Measurements from ENCODE around the gene DPYD. TPM values are rescaled to one million over a fixed set of nuclear protein-coding genes. Genes with fewer than 3 reads are reported as not detected.

Gene DPYD
- total RNA-seq, 1 experiment from 2014 or later, result 8.1 TPM

- Histone ChIP-seq H3K27me3 (no peaks in the 10 kb centered on the region), H3K4me3 (peak overlapping the region; percentile 90), H3K27ac (peak overlapping the region; percentile 63; the same call in 1 of the 2 replicates), H3K36me3 (no peaks in the 10 kb centered on the region), H3K4me1 (peaks cover 3% of the 10 kb centered on the region), H3K9me3 (replicated peaks) (no peaks in the 10 kb centered on the region)
- DNase-seq, result no peak
Measured at GRCh38 chr1:97919585-97920261, 1.1 kb downstream of the DPYD start.

- Histone ChIP-seq H3K27me3 (no peaks in the 10 kb centered on the region), H3K4me3 (peak overlapping the region; percentile 90; the same call in 1 of the 2 replicates), H3K36me3 (no peaks in the 10 kb centered on the region), H3K4me1 (0 out of 2 replicates have a peak, but pooled peaks cover 2% of the 10 kb centered on the region), H3K9me3 (replicated peaks) (no peaks in the 10 kb centered on the region), H3K27ac (no peak overlapping the region)
- DNase-seq, result no peak
Measured at GRCh38 chr1:97918961-97919360, 1.9 kb downstream of the DPYD start.

- Histone ChIP-seq H3K27me3 (no peaks in the 10 kb centered on the region), H3K4me1 (no peaks in the 10 kb centered on the region), H3K27ac (no peak overlapping the region), H3K9me3 (replicated peaks) (no peaks in the 10 kb centered on the region), H3K4me3 (no peak overlapping the region), H3K36me3 (no peaks in the 10 kb centered on the region)
- no peak for DNase-seq
Measured at GRCh38 chr1:97913506-97914139, 7.2 kb downstream of the DPYD start.

- Histone ChIP-seq H3K4me1 (peaks cover 10% of the 10 kb centered on the region), H3K27ac (no peak overlapping the region), H3K9me3 (replicated peaks) (no peaks in the 10 kb centered on the region), H3K4me3 (no peak overlapping the region), H3K36me3 (no peaks in the 10 kb centered on the region), H3K27me3 (no peaks in the 10 kb centered on the region)
- DNase-seq, result no peak
Measured at GRCh38 chr1:97911266-97912215, 9.3 kb downstream of the DPYD start.

GRCh38 chr1:97909266-97909665 lies 11.6 kb downstream of the DPYD start:
- H3K9me3 ChIP-seq (replicated peaks), result no peaks in the 10 kb centered on the region
- no peak for DNase-seq
- H3K4me1 ChIP-seq, result peaks cover 13% of the 10 kb centered on the region
- H3K27ac ChIP-seq, result no peak overlapping the region
- H3K4me3 ChIP-seq, result no peak overlapping the region
- no peaks in the 10 kb centered on the region for H3K27me3 ChIP-seq
- H3K36me3 ChIP-seq, result no peaks in the 10 kb centered on the region

GRCh38 chr1:97907886-97908285 lies 12.9 kb downstream of the DPYD start:
- H3K4me3 ChIP-seq, result no peak overlapping the region
- no peaks in the 10 kb centered on the region for H3K36me3 ChIP-seq
- H3K27ac ChIP-seq, result no peak overlapping the region
- H3K27me3 ChIP-seq, result no peaks in the 10 kb centered on the region
- H3K9me3 ChIP-seq (replicated peaks), result no peaks in the 10 kb centered on the region
- peaks cover 13% of the 10 kb centered on the region for H3K4me1 ChIP-seq
- DNase-seq, result no peak

GRCh38 chr1:97906567-97907241 lies 14.1 kb downstream of the DPYD start:
- peak overlapping the region; percentile 68 for H3K27ac ChIP-seq
- peak; percentile 74 to 83 for DNase-seq

GRCh38 chr1:97905141-97905940 lies 15.5 kb downstream of the DPYD start:
- Histone ChIP-seq H3K36me3 (no peaks in the 10 kb centered on the region), H3K4me1 (peaks cover 13% of the 10 kb centered on the region), H3K27ac (no peak overlapping the region), H3K4me3 (no peak overlapping the region), H3K9me3 (replicated peaks) (no peaks in the 10 kb centered on the region), H3K27me3 (no peaks in the 10 kb centered on the region)
- no peak for DNase-seq

More at GRCh38 chr1:97906567-97907241, 14.1 kb downstream of the DPYD start:
- Histone ChIP-seq H3K36me3 (no peaks in the 10 kb centered on the region), H3K9me3 (replicated peaks) (no peaks in the 10 kb centered on the region), H3K4me3 (peak overlapping the region; percentile 4; the same call in 1 of the 2 replicates), H3K27me3 (no peaks in the 10 kb centered on the region), H3K4me1 (peaks cover 13% of the 10 kb centered on the region)

GRCh38 chr1:97904534-97904933 lies 16.3 kb downstream of the DPYD start:
- H3K9me3 ChIP-seq (replicated peaks), result no peaks in the 10 kb centered on the region
- H3K27ac ChIP-seq, result no peak overlapping the region
- H3K27me3 ChIP-seq, result no peaks in the 10 kb centered on the region
- H3K36me3 ChIP-seq, result no peaks in the 10 kb centered on the region
- H3K4me3 ChIP-seq, result no peak overlapping the region
- H3K4me1 ChIP-seq, result peaks cover 13% of the 10 kb centered on the region
- DNase-seq, result no peak

GRCh38 chr1:97903626-97904025 lies 17.2 kb downstream of the DPYD start:
- no peak overlapping the region for H3K4me3 ChIP-seq

GRCh38 chr1:97902067-97902466 lies 18.8 kb downstream of the DPYD start:
- H3K36me3 ChIP-seq, result no peaks in the 10 kb centered on the region
- H3K9me3 ChIP-seq (replicated peaks), result no peaks in the 10 kb centered on the region
- DNase-seq, result no peak
- H3K27ac ChIP-seq, result no peak overlapping the region
- no peak overlapping the region for H3K4me3 ChIP-seq
- no peaks in the 10 kb centered on the region for H3K27me3 ChIP-seq
- peaks cover 7% of the 10 kb centered on the region for H3K4me1 ChIP-seq

More at GRCh38 chr1:97903626-97904025, 17.2 kb downstream of the DPYD start:
- H3K4me1 ChIP-seq, result peaks cover 13% of the 10 kb centered on the region
- H3K27me3 ChIP-seq, result no peaks in the 10 kb centered on the region
- H3K36me3 ChIP-seq, result no peaks in the 10 kb centered on the region
- DNase-seq, result no peak
- no peaks in the 10 kb centered on the region for H3K9me3 ChIP-seq (replicated peaks)
- H3K27ac ChIP-seq, result no peak overlapping the region

- no peaks in the 10 kb centered on the region for H3K36me3 ChIP-seq
- no peak for DNase-seq
- no peak overlapping the region for H3K4me3 ChIP-seq
- H3K27ac ChIP-seq, result no peak overlapping the region
- H3K4me1 ChIP-seq, result no peaks in the 10 kb centered on the region
- no peaks in the 10 kb centered on the region for H3K27me3 ChIP-seq
- H3K9me3 ChIP-seq (replicated peaks), result no peaks in the 10 kb centered on the region
Measured at GRCh38 chr1:97901017-97901658, 19.7 kb downstream of the DPYD start.

GRCh38 chr1:97898948-97899347 lies 21.9 kb downstream of the DPYD start:
- Histone ChIP-seq H3K36me3 (no peaks in the 10 kb centered on the region), H3K4me3 (no peak overlapping the region), H3K27ac (no peak overlapping the region), H3K9me3 (replicated peaks) (no peaks in the 10 kb centered on the region), H3K4me1 (no peaks in the 10 kb centered on the region), H3K27me3 (no peaks in the 10 kb centered on the region)
- DNase-seq, result no peak

Measured in SJCRH30 (cell line).